DND-41 (cell line): Measurements from ENCODE around the gene STRN4.

Experiments
- ATAC-seq: fragments of 200-7000 bp; cut with Tn5 transposase; 3 replicates; pipeline ENCODE4 v1.9.1; 2021; ENCODE audit warnings: low read depth; ENCODE audit not compliant: insufficient read depth
- DNase-seq: peaks from one replicate; pipeline ENCODE4 v3.0.0-alpha.2; 2020
- H2AFZ ChIP-seq: 2 replicates; pipeline ENCODE4 v1.6.0; 2012; ENCODE audit warnings: low read depth, low read length
- H3K27ac ChIP-seq: 2 replicates; pipeline ENCODE4 v1.5.1; 2012; ENCODE audit warnings: low read length, inconsistent platforms
- H3K27me3 ChIP-seq: fragments of 200-600 bp; sonication (generic); 2 replicates; pipeline ENCODE4 v1.6.0; 2012; ENCODE audit warnings: low read length, mild to moderate bottlenecking, inconsistent platforms; ENCODE audit not compliant: insufficient read depth, poor library complexity
- H3K36me3 ChIP-seq: 2 replicates; pipeline ENCODE4 v1.5.1; 2012; ENCODE audit warnings: low read length, inconsistent platforms; ENCODE audit not compliant: insufficient read depth
- H3K4me1 ChIP-seq: 2 replicates; pipeline ENCODE4 v1.5.1; 2012; ENCODE audit warnings: mild to moderate bottlenecking, low read length; ENCODE audit not compliant: insufficient read depth
- H3K4me2 ChIP-seq: 2 replicates; pipeline ENCODE4 v1.6.0; 2012; ENCODE audit warnings: mild to moderate bottlenecking, moderate library complexity, low read length, inconsistent platforms; ENCODE audit not compliant: insufficient read depth
- H3K4me3 ChIP-seq, 2 experiments: fragments of 200-600 bp in 1 of 2; shearing (Covaris generic) in 1 of 2; 2 replicates each; pipeline ENCODE4 v1.5.1; 2012 to 2016; ENCODE audit warnings: inconsistent platforms in 2 of 2, low read length in 2 of 2, mild to moderate bottlenecking in 2 of 2, low read depth in 1 of 2, moderate library complexity in 1 of 2
- H3K79me2 ChIP-seq: 2 replicates; pipeline ENCODE4 v1.6.0; 2012; ENCODE audit warnings: low read length, inconsistent platforms; ENCODE audit not compliant: insufficient read depth
- H3K9ac ChIP-seq: 2 replicates; pipeline ENCODE4 v1.6.0; 2012; ENCODE audit warnings: low read depth, mild to moderate bottlenecking, inconsistent platforms, low read length, moderate library complexity
- H3K9me3 ChIP-seq: 2 replicates; pipeline ENCODE4 v1.5.1; 2012; ENCODE audit warnings: low read length, moderate library complexity, mild to moderate bottlenecking, inconsistent platforms; ENCODE audit not compliant: insufficient read depth, severe bottlenecking
- H4K20me1 ChIP-seq: 2 replicates; pipeline ENCODE4 v1.6.0; 2012; ENCODE audit warnings: low read length; ENCODE audit not compliant: insufficient read depth
- CTCF ChIP-seq: IDR thresholded peaks from 2 replicates; pipeline ENCODE4 v1.5.1; 2012; ENCODE audit warnings: borderline replicate concordance, low read length, moderate library complexity, mild to moderate bottlenecking; ENCODE audit not compliant: poor library complexity, severe bottlenecking; ENCODE audit errors: extremely low read depth
- EZH2 ChIP-seq: IDR thresholded peaks from 3 replicates; pipeline ENCODE4 v1.6.1; 2012; ENCODE audit warnings: borderline replicate concordance, low read depth, mild to moderate bottlenecking, moderate library complexity, low read length, inconsistent platforms; ENCODE audit not compliant: severe bottlenecking

STRN4 gene

GRCh38 chr19:46717034-46717715 is 29.1 kb downstream of the STRN4 start, which contains the start of gene PRKD2:
TSS of gene PRKD2 (minus strand) at chr19:46717114. CDS start at chr19:46716370, 744 bp downstream.
- Histone ChIP-seq H3K79me2 (peaks cover 44% of the 10 kb centered on the region), H3K4me2 (peak within 1 kb of the TSS; percentile 90), H3K4me3 (peak within 1 kb of the TSS; percentile 76 to 95), H3K36me3 (peaks cover 42% of the 10 kb centered on the region), H3K27me3 (no peaks in the 10 kb centered on the region), H3K4me1 (peaks cover 63% of the 10 kb centered on the region), H2AFZ (peak within 1 kb of the TSS; percentile 78), H3K27ac (peak within 1 kb of the TSS; percentile 95), H3K9ac (peak within 1 kb of the TSS; percentile 95), H3K9me3 (no peaks in the 10 kb centered on the region), H4K20me1 (peaks cover 56% of the 10 kb centered on the region)
- ATAC-seq (peak; percentile 43), DNase-seq (peak; percentile 93)
- no peak for TF ChIP-seq CTCF
- TF ChIP-seq EZH2, result no peak

- DNase-seq, result no peak
- no peak for ATAC-seq
- Histone ChIP-seq H2AFZ (peak overlapping the region; percentile 51; the same call in 1 of the 2 replicates), H3K27ac (peak overlapping the region; percentile 87), H3K4me3 (peak overlapping the region; percentile 76 to 95), H4K20me1 (peaks cover 51% of the 10 kb centered on the region), H3K4me2 (peak overlapping the region; percentile 90), H3K27me3 (no peaks in the 10 kb centered on the region), H3K36me3 (peaks cover 42% of the 10 kb centered on the region), H3K9ac (peak overlapping the region; percentile 95), H3K4me1 (peaks cover 63% of the 10 kb centered on the region), H3K9me3 (no peaks in the 10 kb centered on the region), H3K79me2 (peaks cover 48% of the 10 kb centered on the region)
- no peak for TF ChIP-seq EZH2
- no peak for TF ChIP-seq CTCF
These were observed 29.6 kb downstream of the STRN4 start for GRCh38 chr19:46716672-46717033.

GRCh38 chr19:46715975-46716671 is 30.1 kb downstream of the STRN4 start:
- Histone ChIP-seq H2AFZ (peak overlapping the region; percentile 51; the same call in 1 of the 2 replicates), H3K4me3 (peak overlapping the region; percentile 76 to 95), H3K27ac (peak overlapping the region; percentile 87), H3K4me2 (peak overlapping the region; percentile 90), H4K20me1 (peaks cover 46% of the 10 kb centered on the region), H3K79me2 (peaks cover 49% of the 10 kb centered on the region), H3K36me3 (peaks cover 42% of the 10 kb centered on the region), H3K27me3 (no peaks in the 10 kb centered on the region), H3K9ac (peak overlapping the region; percentile 95), H3K9me3 (no peaks in the 10 kb centered on the region), H3K4me1 (peaks cover 60% of the 10 kb centered on the region)
- TF ChIP-seq CTCF, result peak; percentile 37
- no peak for TF ChIP-seq EZH2
- ATAC-seq, result no peak
- DNase-seq, result peak; percentile 38
